K562 (cell line): ENCODE data around the gene C1RL. TPM values are rescaled to one million over a fixed set of nuclear protein-coding genes. Genes with fewer than 3 reads are reported as not detected.
A peak's percentile ranks its signal among the peaks of the same experiment; 100 is the strongest.

Source experiments
- ATF7 ChIP-seq: fragments of 450-650 bp; IDR thresholded peaks from 2 replicates; pipeline ENCODE4 v1.7.1; 2014; ENCODE audit warnings: mild to moderate bottlenecking, moderate library complexity
- BRD9 ChIP-seq: fragments of 450-650 bp; IDR thresholded peaks from 2 replicates; pipeline ENCODE4 v1.6.1; 2018; ENCODE audit warnings: low read depth; ENCODE audit not compliant: partially characterized antibody
- CEBPG ChIP-seq, 3 experiments: fragments of 200-800 bp in 1 of 3; sonication (Bioruptor generic) in 1 of 3; sonication (generic) in 1 of 3; formaldehyde crosslinking in 1 of 3; IDR thresholded peaks in 2 of 3; conservative IDR thresholded peaks in 1 of 3; 2 replicates each; pipeline versions ENCODE4 v1.6.1 to v1.8.0; 2016 to 2022; ENCODE audit warnings: missing compliant biosample characterization in 2 of 3, missing genetic modification characterization in 2 of 3, mild to moderate bottlenecking in 1 of 3, missing genetic modification reagents in 1 of 3
- E2F8 ChIP-seq: fragments of 450-650 bp; IDR thresholded peaks from 2 replicates; pipeline ENCODE4 v1.7.1; 2018; ENCODE audit warnings: mild to moderate bottlenecking, low read depth; ENCODE audit not compliant: partially characterized antibody
- HDAC3 ChIP-seq: fragments of 450-650 bp; IDR thresholded peaks from 2 replicates; pipeline ENCODE4 v1.6.1; 2018; ENCODE audit warnings: borderline replicate concordance, mild to moderate bottlenecking, moderate library complexity; ENCODE audit not compliant: partially characterized antibody
- MAFK ChIP-seq: IDR thresholded peaks from 2 replicates; pipeline ENCODE4 v1.6.1; 2011; ENCODE audit warnings: low read length, improper control_type of control experiment
- MXD1 ChIP-seq: fragments of 250-450 bp; sonication (Bioruptor Pico); IDR thresholded peaks from 2 replicates; pipeline ENCODE4 v1.8.0; 2021; ENCODE audit warnings: borderline replicate concordance, mild to moderate bottlenecking, moderate library complexity; ENCODE audit not compliant: poor library complexity, severe bottlenecking
- NFIX ChIP-seq: fragments of 250-450 bp; sonication (Bioruptor Pico); IDR thresholded peaks from 2 replicates; pipeline ENCODE4 v1.4.0; 2020; ENCODE audit warnings: low read depth, mild to moderate bottlenecking, moderate library complexity
- PKNOX1 ChIP-seq: fragments of 450-650 bp; IDR thresholded peaks from 2 replicates; pipeline ENCODE4 v1.6.1; 2016
- SAP30 ChIP-seq: fragments of 200-600 bp; sonication (generic); IDR thresholded peaks from 2 replicates; pipeline ENCODE4 v1.6.1; 2012; ENCODE audit warnings: borderline replicate concordance, low read depth, mild to moderate bottlenecking, moderate library complexity, low read length, control low read depth, inconsistent platforms; ENCODE audit not compliant: insufficient read depth, poor library complexity, severe bottlenecking
- SFPQ ChIP-seq: fragments of 200-400 bp; formaldehyde crosslinking; IDR thresholded peaks from 2 replicates; pipeline ENCODE4 v1.6.1; 2017; ENCODE audit warnings: mild to moderate bottlenecking, low read depth, low read length, moderate library complexity
- SMARCA4 ChIP-seq: fragments of 450-650 bp; IDR thresholded peaks from 2 replicates; pipeline ENCODE4 v1.6.1; 2016
- SMARCA5 ChIP-seq: fragments of 450-650 bp; IDR thresholded peaks from 2 replicates; pipeline ENCODE4 v1.6.1; 2016
- ZBTB5 ChIP-seq: fragments of 450-650 bp; IDR thresholded peaks from 2 replicates; pipeline ENCODE4 v1.6.1; 2017; ENCODE audit warnings: antibody characterized with exemption
- ZNF277 ChIP-seq: fragments of 250-450 bp; sonication (Bioruptor Pico); IDR thresholded peaks from 2 replicates; pipeline ENCODE4 v1.8.0; 2022; ENCODE audit warnings: inconsistent platforms, mild to moderate bottlenecking, moderate library complexity, borderline replicate concordance
- polyA plus RNA-seq, 8 experiments: library from polyadenylated mRNA; depleted of rRNA in 4 of 8; stranded (reverse) in 5 of 8; unstranded in 3 of 8; fragments of >200 nt; fragmentation: Nextera tagmentation in 2 of 8; fragmentation: Illumina TruSeq in 1 of 8; extraction: Ambion mirVana in 2 of 8; extraction: Trizol in 1 of 8; gene quantifications; 2 replicates each; pipeline versions ENCODE4 v1.2.1 to v1.2.3, GENCODE V29; 2011 to 2014; ENCODE audit warnings: inconsistent platforms in 1 of 8, missing spikeins in 1 of 8
- total RNA-seq, 7 experiments: library from RNA; depleted of rRNA in 6 of 7; stranded (reverse); fragments of >200 nt in 6 of 7; fragmentation: Illumina TruSeq in 2 of 7; extraction: Trizol in 2 of 7; gene quantifications; 2 replicates each; pipeline versions ENCODE4 v1.2.1 to v1.2.3, GENCODE V29; 2011 to 2021; ENCODE audit warnings: low replicate concordance in 1 of 7

The C1RL gene
- total and polyA plus RNA-seq, 9 of the 15 experiments (the other 6 are each of a cell fraction or from before 2014, with no cell fraction given): 1.4 to 10.7 (median 8.0) TPM

GRCh38 chr12:7125632-7126227 lies 16.7 kb upstream of the C1RL start (continued):
- TF ChIP-seq ZBTB5: no peak
- no peak for TF ChIP-seq SAP30
- TF ChIP-seq SMARCA4: no peak
- no peak for TF ChIP-seq CEBPG (CRISPR knock-in tag; IDR thresholded peaks at IDR 0.05)
- TF ChIP-seq CEBPG (tag; conservative IDR thresholded peaks at IDR 0.05 in 1 of 2, IDR thresholded peaks at IDR 0.05 in 1 of 2): peak in 1 of 2 experiments; percentile 53; a peak in 2 of 4 replicates
- no peak for TF ChIP-seq NFIX
- no peak for TF ChIP-seq SFPQ
- peak; percentile 82 for TF ChIP-seq PKNOX1
- TF ChIP-seq SMARCA5: 0 out of 2 replicates have a peak, but pooled peaks have one; percentile 52
- TF ChIP-seq E2F8: no peak
- TF ChIP-seq ZNF277 (CRISPR knock-in tag): no peak
- TF ChIP-seq ATF7: peak; percentile 86
- no peak for TF ChIP-seq BRD9
- no peak for TF ChIP-seq HDAC3
- TF ChIP-seq MXD1 (CRISPR knock-in tag): no peak
- no peak for TF ChIP-seq MAFK
